WI38 (cell line): ENCODE data around the gene CDKN1B.

Experiments used
- H3K4me3 ChIP-seq: 2 replicates; pipeline ENCODE4 v1.5.1; 2011; ENCODE audit warnings: low read depth, mild to moderate bottlenecking, control low read depth, low read length
- CTCF ChIP-seq: IDR thresholded peaks from 2 replicates; pipeline ENCODE4 v1.5.1; 2012; ENCODE audit warnings: low read depth, mild to moderate bottlenecking, control low read depth, low read length

Gene CDKN1B

GRCh38 chr12:12745576-12746211, 28.5 kb downstream of the CDKN1B start:
- H3K4me3 ChIP-seq, result no peak overlapping the region
- TF ChIP-seq CTCF, result no peak

- TF ChIP-seq CTCF, result no peak
- H3K4me3 ChIP-seq, result no peak overlapping the region
Observed at GRCh38 chr12:12747278-12747677, 30.1 kb downstream of the CDKN1B start.

- no peak overlapping the region for H3K4me3 ChIP-seq
- TF ChIP-seq CTCF, result no peak
Observed at GRCh38 chr12:12748044-12748443, 30.9 kb downstream of the CDKN1B start.

- no peak for TF ChIP-seq CTCF
- no peak overlapping the region for H3K4me3 ChIP-seq
Observed at GRCh38 chr12:12749433-12749832, 32.3 kb downstream of the CDKN1B start.

- H3K4me3 ChIP-seq, result no peak overlapping the region
- TF ChIP-seq CTCF, result no peak
Observed at GRCh38 chr12:12755923-12756322, 38.8 kb downstream of the CDKN1B start.

- TF ChIP-seq CTCF, result no peak
- H3K4me3 ChIP-seq, result no peak overlapping the region
Observed at GRCh38 chr12:12757121-12757520, 40.0 kb downstream of the CDKN1B start.

- TF ChIP-seq CTCF, result no peak
- no peak overlapping the region for H3K4me3 ChIP-seq
Observed at GRCh38 chr12:12759234-12759915, 42.2 kb downstream of the CDKN1B start.
